Measurements from ENCODE around the gene HSPA6. TPM values are rescaled to one million over a fixed set of nuclear protein-coding genes. Genes with fewer than 3 reads are reported as not detected.
"Not testable (repeated sequence)": the region's sequence is repeated elsewhere in the genome, so short reads cannot be mapped to it uniquely, and the experiment has no call there.

Gene HSPA6
- total RNA-seq: 4.0 and 4.5 TPM in 2 replicates

DNA sequence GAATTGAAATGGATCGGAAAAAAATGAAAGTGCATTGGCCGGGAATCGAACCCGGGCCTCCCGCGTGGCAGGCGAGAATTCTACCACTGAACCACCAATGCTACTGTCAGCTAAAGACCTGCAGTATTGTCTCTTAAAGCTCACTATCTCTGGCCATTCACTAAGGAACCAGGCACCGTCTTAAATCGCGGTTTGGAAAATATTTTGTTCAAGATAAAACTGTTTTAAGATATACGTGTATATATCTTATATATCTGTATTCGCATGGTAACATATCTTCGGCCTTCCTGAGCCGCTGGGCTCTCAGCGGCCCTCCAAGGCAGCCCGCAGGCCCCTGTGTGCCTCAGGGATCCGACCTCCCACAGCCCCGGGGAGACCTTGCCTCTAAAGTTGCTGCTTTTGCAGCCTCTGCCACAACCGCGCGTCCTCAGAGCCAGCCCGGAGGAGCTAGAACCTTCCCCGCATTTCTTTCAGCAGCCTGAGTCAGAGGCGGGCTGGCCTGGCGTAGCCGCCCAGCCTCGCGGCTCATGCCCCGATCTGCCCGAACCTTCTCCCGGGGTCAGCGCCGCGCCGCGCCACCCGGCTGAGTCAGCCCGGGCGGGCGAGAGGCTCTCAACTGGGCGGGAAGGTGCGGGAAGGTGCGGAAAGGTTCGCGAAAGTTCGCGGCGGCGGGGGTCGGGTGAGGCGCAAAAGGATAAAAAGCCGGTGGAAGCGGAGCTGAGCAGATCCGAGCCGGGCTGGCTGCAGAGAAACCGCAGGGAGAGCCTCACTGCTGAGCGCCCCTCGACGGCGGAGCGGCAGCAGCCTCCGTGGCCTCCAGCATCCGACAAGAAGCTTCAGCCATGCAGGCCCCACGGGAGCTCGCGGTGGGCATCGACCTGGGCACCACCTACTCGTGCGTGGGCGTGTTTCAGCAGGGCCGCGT is at the start of gene HSPA6:
Gene HSPA6 (plus strand): TSS at position 724 of the 925 bp plus-strand sequence. CDS start 119 bp downstream, at position 843.
- H3K9me3 Mint-ChIP-seq; H3K36me3 Mint-ChIP-seq (ENCODE audit: low read depth); H3K27me3 Mint-ChIP-seq; H3K4me1 Mint-ChIP-seq: not testable (repeated sequence)
- ChIA-PET POLR2A (interaction anchor here (1.9 kb wide), 1 partner anchor 217 kb away, joined by 6 read pairs; no protein-coding TSS in a partner anchor), CTCF (interaction anchor here (1.0 kb wide), 1 partner anchor 124 kb away, joined by 3 read pairs; no protein-coding TSS in a partner anchor)
- Mint-ChIP-seq H3K27ac (peak within 1 kb of the TSS; percentile 91), H3K4me3 (peak within 1 kb of the TSS; percentile 90)
- intact Hi-C loops (cut with micrococcal nuclease): loop anchor here (2.0 kb wide), 1 partner anchor 17 kb away; no protein-coding TSS in a partner anchor
- ATAC-seq (ENCODE audit: low read depth): peak; percentile 65
- DNase-seq: peak; percentile 65

DNA sequence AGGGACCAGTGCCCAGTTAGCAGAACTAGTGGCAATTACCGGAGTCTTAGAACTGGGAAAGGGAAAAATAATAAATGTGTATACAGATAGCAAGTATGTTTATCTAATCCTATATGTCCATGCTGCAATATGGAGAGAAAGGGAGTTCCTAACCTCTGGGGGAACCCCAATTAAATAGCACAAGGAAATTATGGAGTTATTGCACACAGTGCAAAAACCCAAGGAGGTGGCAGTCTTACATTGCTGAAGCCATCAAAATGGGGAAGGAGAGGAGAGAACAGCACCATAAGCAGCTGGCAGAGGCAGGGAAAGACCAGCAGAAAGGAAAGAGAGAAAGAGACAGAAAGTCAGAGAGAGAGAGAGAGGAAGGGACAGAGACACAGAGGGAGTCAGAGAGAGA is 46.6 kb upstream of the HSPA6 start:
- DNase-seq; intact Hi-C loops (cut with micrococcal nuclease); POLR2A ChIA-PET; CTCF ChIA-PET; ATAC-seq (ENCODE audit: low read depth); H3K27ac Mint-ChIP-seq; H3K4me1 Mint-ChIP-seq; H3K9me3 Mint-ChIP-seq; H3K36me3 Mint-ChIP-seq (ENCODE audit: low read depth); H3K4me3 Mint-ChIP-seq: not testable (repeated sequence)
- peaks cover 37% of the 10 kb centered on the region for H3K27me3 Mint-ChIP-seq

DNA sequence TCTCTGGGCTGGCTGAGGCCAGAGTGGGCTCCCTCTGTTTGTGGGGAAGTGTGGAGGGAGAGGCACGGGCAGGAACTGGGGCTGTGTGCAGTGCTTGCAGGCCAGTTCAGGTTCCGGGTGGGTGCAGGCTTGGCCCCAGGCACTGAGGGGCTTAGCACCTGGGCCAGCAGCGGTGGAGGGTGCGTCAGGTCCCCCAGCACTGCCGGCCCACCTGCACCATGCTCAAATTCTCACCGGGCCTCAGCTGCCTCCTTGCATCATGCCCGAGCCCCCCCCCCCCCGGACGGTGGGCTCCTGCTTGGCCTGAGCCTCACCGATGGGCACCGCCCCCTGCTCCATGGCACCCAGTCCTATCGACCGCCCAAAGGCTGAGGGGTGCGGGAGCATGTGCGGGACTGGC is 45.4 kb upstream of the HSPA6 start:
- Mint-ChIP-seq H3K9me3 (no peaks in the 10 kb centered on the region), H3K4me3 (no peak overlapping the region), H3K27ac (no peak overlapping the region), H3K36me3 (ENCODE audit: low read depth) (no peaks in the 10 kb centered on the region), H3K27me3 (peaks cover 28% of the 10 kb centered on the region), H3K4me1 (no peaks in the 10 kb centered on the region)
- DNase-seq: no peak
- TF ChIP-seq, protein P1, sequence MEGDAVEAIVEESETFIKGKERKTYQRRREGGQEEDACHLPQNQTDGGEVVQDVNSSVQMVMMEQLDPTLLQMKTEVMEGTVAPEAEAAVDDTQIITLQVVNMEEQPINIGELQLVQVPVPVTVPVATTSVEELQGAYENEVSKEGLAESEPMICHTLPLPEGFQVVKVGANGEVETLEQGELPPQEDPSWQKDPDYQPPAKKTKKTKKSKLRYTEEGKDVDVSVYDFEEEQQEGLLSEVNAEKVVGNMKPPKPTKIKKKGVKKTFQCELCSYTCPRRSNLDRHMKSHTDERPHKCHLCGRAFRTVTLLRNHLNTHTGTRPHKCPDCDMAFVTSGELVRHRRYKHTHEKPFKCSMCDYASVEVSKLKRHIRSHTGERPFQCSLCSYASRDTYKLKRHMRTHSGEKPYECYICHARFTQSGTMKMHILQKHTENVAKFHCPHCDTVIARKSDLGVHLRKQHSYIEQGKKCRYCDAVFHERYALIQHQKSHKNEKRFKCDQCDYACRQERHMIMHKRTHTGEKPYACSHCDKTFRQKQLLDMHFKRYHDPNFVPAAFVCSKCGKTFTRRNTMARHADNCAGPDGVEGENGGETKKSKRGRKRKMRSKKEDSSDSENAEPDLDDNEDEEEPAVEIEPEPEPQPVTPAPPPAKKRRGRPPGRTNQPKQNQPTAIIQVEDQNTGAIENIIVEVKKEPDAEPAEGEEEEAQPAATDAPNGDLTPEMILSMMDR (IDR thresholded peaks at IDR 0.05): no peak
- no peak for ATAC-seq (ENCODE audit: low read depth)
- CTCF ChIA-PET: no interaction called here
- POLR2A ChIA-PET: no interaction called here
- intact Hi-C loops (cut with micrococcal nuclease): no loop called here

DNA sequence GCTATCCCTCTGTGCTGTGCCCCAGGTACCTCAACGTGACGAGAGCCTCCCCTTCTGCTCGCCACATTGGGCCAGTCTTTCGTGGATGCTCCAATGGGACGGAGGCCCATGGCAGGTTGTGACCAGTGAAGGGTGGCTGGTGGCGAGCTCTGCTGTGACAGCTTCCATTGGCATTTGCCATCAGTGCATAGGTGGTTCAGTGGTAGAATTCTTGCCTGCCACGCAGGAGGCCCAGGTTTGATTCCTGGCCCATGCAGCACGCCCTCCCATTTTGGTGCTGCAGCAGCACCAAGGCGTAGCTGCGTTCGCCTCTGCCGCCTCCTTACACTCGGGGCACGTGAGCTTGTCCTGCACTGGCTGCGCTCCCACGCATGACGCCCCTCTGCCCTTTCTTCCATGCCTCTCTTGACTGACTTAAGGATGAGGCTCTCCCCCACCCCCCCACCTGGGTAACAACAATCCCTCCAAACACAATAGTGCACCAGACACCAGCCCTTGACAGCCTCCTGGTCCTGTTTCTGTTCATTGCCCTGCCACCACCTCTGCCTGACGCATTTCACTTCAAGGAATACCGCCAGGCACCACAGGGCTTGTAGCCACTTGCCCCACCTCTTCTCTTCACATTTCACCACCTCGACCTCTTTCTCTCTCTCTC is 43.8 kb upstream of the HSPA6 start:
- TF ChIP-seq, protein P1 (IDR thresholded peaks at IDR 0.05): no peak
- ATAC-seq (ENCODE audit: low read depth) (no peak), DNase-seq (no peak)
- Mint-ChIP-seq H3K9me3 (no peaks in the 10 kb centered on the region), H3K36me3 (ENCODE audit: low read depth) (no peaks in the 10 kb centered on the region), H3K4me3 (no peak overlapping the region), H3K4me1 (no peaks in the 10 kb centered on the region), H3K27me3 (peaks cover 18% of the 10 kb centered on the region), H3K27ac (no peak overlapping the region)
- POLR2A ChIA-PET: interaction anchor here (0.6 kb wide), 1 partner anchor 49 kb away, joined by 10 read pairs; no protein-coding TSS in a partner anchor
- intact Hi-C loops (cut with micrococcal nuclease): loop anchor here (10.0 kb wide), 1 partner anchor 164 kb away; no protein-coding TSS in a partner anchor
- CTCF ChIA-PET: no interaction called here

DNA sequence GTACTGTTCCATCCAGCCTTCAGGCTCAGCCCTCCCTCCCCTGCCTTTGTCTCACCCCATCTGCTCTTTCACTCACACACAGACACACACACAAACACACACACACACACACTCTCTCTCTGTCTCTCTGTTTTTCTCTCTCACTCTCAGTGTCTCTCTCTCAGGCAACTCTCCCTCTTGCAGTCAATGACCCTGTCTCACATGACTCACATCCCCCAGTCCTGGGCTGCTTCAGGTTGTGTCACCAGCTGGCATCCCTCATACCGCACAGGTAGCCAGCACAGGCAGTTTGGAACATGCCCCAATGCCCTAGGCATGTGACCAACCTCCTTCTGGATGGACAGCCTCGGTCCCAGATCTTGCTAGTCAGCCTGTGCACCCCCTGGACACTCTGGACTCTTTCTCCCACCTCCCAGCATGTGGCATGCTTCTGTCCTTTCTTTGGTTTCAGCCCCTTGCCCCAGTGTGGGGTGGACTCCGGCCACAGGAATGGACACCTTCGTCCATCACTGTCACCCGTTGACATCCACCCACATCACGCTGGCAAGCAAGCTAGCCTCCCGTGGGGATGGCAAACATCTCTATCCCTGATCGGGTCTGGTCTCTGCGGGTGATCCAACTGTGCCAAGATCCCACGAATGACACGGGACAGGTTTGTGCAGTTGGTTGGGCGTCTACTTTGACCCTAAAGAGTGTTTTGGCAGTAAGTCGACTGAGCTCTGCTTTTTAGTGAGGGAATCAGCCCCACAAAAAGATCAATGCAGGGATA is 42.5 kb upstream of the HSPA6 start:
- no peak for ATAC-seq (ENCODE audit: low read depth)
- Mint-ChIP-seq H3K27ac (no peak overlapping the region), H3K4me1 (no peaks in the 10 kb centered on the region), H3K36me3 (ENCODE audit: low read depth) (no peaks in the 10 kb centered on the region), H3K4me3 (no peak overlapping the region), H3K9me3 (no peaks in the 10 kb centered on the region), H3K27me3 (peaks cover 18% of the 10 kb centered on the region)
- ChIA-PET POLR2A (interaction anchor here (0.6 kb wide), 1 partner anchor 598 kb away, joined by 5 read pairs; no protein-coding TSS in a partner anchor), CTCF (interaction anchor here (4.9 kb wide), 1 partner anchor 258 kb away, joined by 54 read pairs; no protein-coding TSS in a partner anchor)
- intact Hi-C loops (cut with micrococcal nuclease): loop anchor here (10.0 kb wide), 1 partner anchor 163 kb away; no protein-coding TSS in a partner anchor
- TF ChIP-seq, protein P1 (IDR thresholded peaks at IDR 0.05): no peak
- no peak for DNase-seq

Measured in activated B cell treated with CpG ODN at 0.5 μM for 24 hours (primary cell).